Thyroid gland (tissue), 4 donors: ENCODE measurements around the gene SORL1-AS1.

Source experiments
- DNase-seq, 2 donors: peaks; one replicate each; pipeline ENCODE4 v3.0.0-alpha.2; 2019
- H3K27ac ChIP-seq, 3 donors: fragments of 200-600 bp; sonication (generic); 1 replicate in 2 of 3; 2 replicates in 1 of 3; pipeline ENCODE4 v1.5.1; 2016 to 2019; ENCODE audit warnings: mild to moderate bottlenecking in 1 of 3, moderate library complexity in 1 of 3
- H3K27me3 ChIP-seq: fragments of 200-600 bp; sonication (generic); one replicate; pipeline ENCODE4 v1.5.1; 2019
- H3K36me3 ChIP-seq, 2 donors: fragments of 200-600 bp; sonication (generic); one replicate each; pipeline ENCODE4 v1.5.1; 2016 to 2019
- H3K4me1 ChIP-seq, 2 donors: fragments of 200-600 bp; sonication (generic); one replicate each; pipeline ENCODE4 v1.5.1; 2017 to 2019
- H3K4me3 ChIP-seq, 3 donors: fragments of 200-600 bp; sonication (generic); replicated peaks in 1 of 3; 1 replicate in 2 of 3; 2 replicates in 1 of 3; pipeline ENCODE4 v1.5.1; 2016; ENCODE audit warnings: mild to moderate bottlenecking in 1 of 3
- H3K9me3 ChIP-seq: fragments of 200-600 bp; sonication (generic); one replicate; pipeline ENCODE4 v1.5.1; 2017
- CTCF ChIP-seq, 6 experiments: fragments of 200-600 bp in 3 of 6; fragments of 450-650 bp in 3 of 6; sonication (generic) in 3 of 6; IDR thresholded peaks; one replicate each; pipeline ENCODE4 v1.5.1; 2016 to 2019; ENCODE audit warnings: antibody characterized with exemption in 6 of 6, mild to moderate bottlenecking in 2 of 6, inconsistent platforms in 1 of 6, moderate library complexity in 1 of 6
- POLR2A ChIP-seq, 2 donors: fragments of 450-650 bp; IDR thresholded peaks; one replicate each; pipeline ENCODE4 v1.6.1; 2017; ENCODE audit warnings: antibody characterized with exemption in 2 of 2, mild to moderate bottlenecking in 2 of 2, moderate library complexity in 1 of 2
- WGBS, 2 donors: methylation state at CpG; one replicate each; pipeline ENCODE4 v1.1.5; 2017; 5-methylcytosine and 5-hydroxymethylcytosine counted together
- intact Hi-C: fragments of 100-400 bp; cut with DNase I; formaldehyde crosslinking; loops from one replicate; pipeline ENCODE4 v1.15.1; 2023

The SORL1-AS1 gene

GRCh38 chr11:121452609-121453150, at the start of gene SORL1-AS1:
Gene SORL1-AS1 (minus strand): TSS chr11:121452967.
- no peaks in the 10 kb centered on the region for H3K36me3 ChIP-seq
- intact Hi-C loops: loop anchor here (10.0 kb wide), 1 partner anchor 122 kb away; no protein-coding TSS in a partner anchor
- peak within 1 kb of the TSS; percentile 63 to 75 (median 74) for H3K27ac ChIP-seq
- peak within 1 kb of the TSS; percentile 51 to 68 (median 64) for H3K4me3 ChIP-seq
- 3% methylated on average over 21 of the region's 21 CpGs for WGBS, 2 donors
- H3K9me3 ChIP-seq: no peaks in the 10 kb centered on the region
- no peak for TF ChIP-seq CTCF (IDR thresholded peaks at IDR 0.05)
- TF ChIP-seq POLR2A (IDR thresholded peaks at IDR 0.05): no peak
- H3K27me3 ChIP-seq: no peaks in the 10 kb centered on the region
- peak; percentile 50 to 51 for DNase-seq
- H3K4me1 ChIP-seq: peaks cover 13 to 15% of the 10 kb centered on the region in 2 donors

- TF ChIP-seq POLR2A (IDR thresholded peaks at IDR 0.05): no peak
- 79 to 85% methylated on average over 1 of the region's 1 CpG for WGBS, 2 donors
- H3K36me3 ChIP-seq: no peaks in the 10 kb centered on the region
- H3K27ac ChIP-seq: no peak overlapping the region
- DNase-seq: no peak
- no peaks in the 10 kb centered on the region for H3K27me3 ChIP-seq
- no peaks in the 10 kb centered on the region for H3K4me1 ChIP-seq
- no peak overlapping the region for H3K4me3 ChIP-seq
- H3K9me3 ChIP-seq: no peaks in the 10 kb centered on the region
- intact Hi-C loops: no loop called here
Observed at GRCh38 chr11:121500717-121501116, 48.0 kb upstream of the SORL1-AS1 start.

GRCh38 chr11:121500275-121500674, 47.5 kb upstream of the SORL1-AS1 start:
- intact Hi-C loops: no loop called here
- no peaks in the 10 kb centered on the region for H3K9me3 ChIP-seq

GRCh38 chr11:121499405-121499804, 46.6 kb upstream of the SORL1-AS1 start:
- WGBS, 2 donors: 42 to 43% methylated on average over 2 of the region's 2 CpGs
- Histone ChIP-seq H3K36me3 (no peaks in the 10 kb centered on the region), H3K4me3 (no peak overlapping the region), H3K4me1 (no peaks in the 10 kb centered on the region), H3K9me3 (no peaks in the 10 kb centered on the region), H3K27ac (no peak overlapping the region), H3K27me3 (no peaks in the 10 kb centered on the region)
- no peak for DNase-seq
- TF ChIP-seq CTCF (IDR thresholded peaks at IDR 0.05) (no peak), POLR2A (IDR thresholded peaks at IDR 0.05) (no peak)
- intact Hi-C loops: no loop called here

More at GRCh38 chr11:121500275-121500674, 47.5 kb upstream of the SORL1-AS1 start:
- WGBS, 2 donors: 67 to 94% methylated on average over 2 of the region's 2 CpGs
- H3K36me3 ChIP-seq: no peaks in the 10 kb centered on the region
- DNase-seq: no peak
- H3K4me1 ChIP-seq: no peaks in the 10 kb centered on the region
- no peak for TF ChIP-seq CTCF (IDR thresholded peaks at IDR 0.05)
- no peak for TF ChIP-seq POLR2A (IDR thresholded peaks at IDR 0.05)
- no peak overlapping the region for H3K27ac ChIP-seq
- no peaks in the 10 kb centered on the region for H3K27me3 ChIP-seq
- no peak overlapping the region for H3K4me3 ChIP-seq

- 76 to 84% methylated on average over 5 of the region's 5 CpGs for WGBS, 2 donors
- intact Hi-C loops: no loop called here
- Histone ChIP-seq H3K9me3 (no peaks in the 10 kb centered on the region), H3K27ac (no peak overlapping the region), H3K4me1 (no peaks in the 10 kb centered on the region), H3K27me3 (no peaks in the 10 kb centered on the region), H3K4me3 (no peak overlapping the region), H3K36me3 (no peaks in the 10 kb centered on the region)
- TF ChIP-seq POLR2A (IDR thresholded peaks at IDR 0.05): no peak
- no peak for DNase-seq
Observed at GRCh38 chr11:121497176-121497998, 44.6 kb upstream of the SORL1-AS1 start.
